SK-N-SH treated with all-trans-retinoic acid at 6 μM for 48 hours (cell line): ENCODE measurements around the gene TSPAN14.

ENCODE experiments used
- ATAC-seq: fragments of 200-7000 bp; cut with Tn5 transposase; 3 replicates; pipeline ENCODE4 v1.9.1; 2020; ENCODE audit warnings: mild to moderate bottlenecking, moderate library complexity
- ARNTL ChIP-seq: fragments of 450-650 bp; formaldehyde crosslinking; IDR thresholded peaks from 2 replicates; pipeline ENCODE4 v1.5.0; 2020; ENCODE audit warnings: low read depth, mild to moderate bottlenecking, moderate library complexity, borderline replicate concordance
- BACH2 ChIP-seq: fragments of 250-450 bp; sonication (Bioruptor Pico); IDR thresholded peaks from 2 replicates; pipeline ENCODE4 v1.9.0; 2021; ENCODE audit warnings: mild to moderate bottlenecking, borderline replicate concordance
- CREB5 ChIP-seq: fragments of 250-450 bp; sonication (Bioruptor Pico); IDR thresholded peaks from 2 replicates; pipeline ENCODE4 v1.5.1; 2020; ENCODE audit warnings: low read depth, mild to moderate bottlenecking, moderate library complexity
- CSRNP3 ChIP-seq: fragments of 250-450 bp; sonication (Bioruptor Pico); IDR thresholded peaks from 2 replicates; pipeline ENCODE4 v1.5.1; 2021; ENCODE audit warnings: mild to moderate bottlenecking, moderate library complexity
- ESRRG ChIP-seq: fragments of 250-450 bp; sonication (Bioruptor Pico); IDR thresholded peaks from 2 replicates; pipeline ENCODE4 v1.6.1; 2021; ENCODE audit warnings: mild to moderate bottlenecking
- GLIS3 ChIP-seq: fragments of 250-450 bp; sonication (Bioruptor Pico); IDR thresholded peaks from 2 replicates; pipeline ENCODE4 v1.5.0; 2020; ENCODE audit warnings: mild to moderate bottlenecking, moderate library complexity
- ISL1 ChIP-seq: fragments of 250-450 bp; sonication (Bioruptor Pico); IDR thresholded peaks from 2 replicates; pipeline ENCODE4 v2.1.2; 2022; ENCODE audit warnings: mild to moderate bottlenecking, moderate library complexity
- OSR1 ChIP-seq: fragments of 250-450 bp; sonication (Bioruptor Pico); IDR thresholded peaks from 2 replicates; pipeline ENCODE4 v1.8.0; 2022; ENCODE audit warnings: moderate library complexity, mild to moderate bottlenecking, inconsistent platforms
- POU6F1 ChIP-seq: fragments of 250-450 bp; sonication (Bioruptor Pico); IDR thresholded peaks from 2 replicates; pipeline ENCODE4 v1.8.0; 2021; ENCODE audit warnings: low read depth, mild to moderate bottlenecking, moderate library complexity, borderline replicate concordance
- PPARA ChIP-seq: fragments of 250-450 bp; sonication (Bioruptor Pico); IDR thresholded peaks from 2 replicates; pipeline ENCODE4 v1.5.0; 2020; ENCODE audit warnings: mild to moderate bottlenecking, borderline replicate concordance
- RARB ChIP-seq: fragments of 250-450 bp; sonication (Bioruptor Pico); IDR thresholded peaks from 2 replicates; pipeline ENCODE4 v1.8.0; 2021; ENCODE audit warnings: mild to moderate bottlenecking, moderate library complexity
- SNAI2 ChIP-seq: fragments of 250-450 bp; sonication (Bioruptor Pico); IDR thresholded peaks from 2 replicates; pipeline ENCODE4 v1.5.0; 2020; ENCODE audit warnings: mild to moderate bottlenecking, moderate library complexity
- TCF4 ChIP-seq: fragments of 250-450 bp; sonication (Bioruptor Pico); IDR thresholded peaks from 2 replicates; pipeline ENCODE4 v1.8.0; 2021; ENCODE audit warnings: mild to moderate bottlenecking, moderate library complexity, borderline replicate concordance
- TOX ChIP-seq: fragments of 250-450 bp; sonication (Bioruptor Pico); IDR thresholded peaks from 2 replicates; pipeline ENCODE4 v1.8.0; 2021; ENCODE audit warnings: mild to moderate bottlenecking, moderate library complexity, borderline replicate concordance
- TSHZ2 ChIP-seq: fragments of 250-450 bp; sonication (Bioruptor Pico); IDR thresholded peaks from 2 replicates; pipeline ENCODE4 v1.5.0; 2020; ENCODE audit warnings: mild to moderate bottlenecking, moderate library complexity
- ZC3H10 ChIP-seq: fragments of 250-450 bp; sonication (Bioruptor Pico); IDR thresholded peaks from 2 replicates; pipeline ENCODE4 v1.5.1; 2021; ENCODE audit warnings: mild to moderate bottlenecking, moderate library complexity
- ZFP30 ChIP-seq: fragments of 450-650 bp; formaldehyde crosslinking; IDR thresholded peaks from 2 replicates; pipeline ENCODE4 v1.5.0; 2022; ENCODE audit warnings: mild to moderate bottlenecking, moderate library complexity
- ZNF565 ChIP-seq: fragments of 450-650 bp; formaldehyde crosslinking; conservative IDR thresholded peaks from 2 replicates; pipeline ENCODE4 v1.5.0; 2020; ENCODE audit warnings: low read depth, mild to moderate bottlenecking, moderate library complexity
- ZNF70 ChIP-seq: fragments of 450-650 bp; formaldehyde crosslinking; IDR thresholded peaks from 2 replicates; pipeline ENCODE4 v1.5.0; 2020; ENCODE audit warnings: mild to moderate bottlenecking, moderate library complexity
- ZNF8 ChIP-seq: fragments of 450-650 bp; formaldehyde crosslinking; IDR thresholded peaks from 2 replicates; pipeline ENCODE4 v1.5.0; 2020; ENCODE audit warnings: mild to moderate bottlenecking, moderate library complexity

Gene TSPAN14

GRCh38 chr10:80458263-80458625 lies 4.1 kb downstream of the TSPAN14 start:
- TF ChIP-seq TSHZ2 (CRISPR knock-in tag) = no peak
- no peak for TF ChIP-seq ARNTL (CRISPR knock-in tag)
- TF ChIP-seq CREB5 (CRISPR knock-in tag) = no peak
- TF ChIP-seq OSR1 = no peak
- TF ChIP-seq ZNF565 (CRISPR knock-in tag) = no peak
- TF ChIP-seq GLIS3 (CRISPR knock-in tag) = no peak
- TF ChIP-seq TCF4 (CRISPR knock-in tag) = no peak
- TF ChIP-seq RARB (CRISPR knock-in tag) = no peak
- TF ChIP-seq PPARA (CRISPR knock-in tag) = no peak
- TF ChIP-seq CSRNP3 (CRISPR knock-in tag) = no peak
- no peak for TF ChIP-seq ZC3H10
- no peak for TF ChIP-seq ISL1
- no peak for TF ChIP-seq SNAI2 (CRISPR knock-in tag)
- no peak for TF ChIP-seq ESRRG (CRISPR knock-in tag)
- TF ChIP-seq POU6F1 = no peak
- TF ChIP-seq TOX = no peak
- no peak for TF ChIP-seq ZNF70
- no peak for TF ChIP-seq BACH2 (CRISPR knock-in tag)
- TF ChIP-seq ZFP30 (CRISPR knock-in tag) = no peak
- no peak for ATAC-seq

- no peak for TF ChIP-seq POU6F1
- TF ChIP-seq TSHZ2 (CRISPR knock-in tag) = no peak
- TF ChIP-seq ISL1 = no peak
- no peak for TF ChIP-seq BACH2 (CRISPR knock-in tag)
- no peak for TF ChIP-seq ZNF8 (CRISPR knock-in tag)
- peak; percentile 20 for ATAC-seq
Observed at GRCh38 chr10:80458638-80459037, 4.5 kb downstream of the TSPAN14 start.
